ENCODE results near the gene TNNI2. TPM values are rescaled to one million over a fixed set of nuclear protein-coding genes. Genes with fewer than 3 reads are reported as not detected.

The TNNI2 gene
- total RNA-seq, 4 donors from 2014 or later: 1.8 to 12.6 TPM; not detected in 2

DNA sequence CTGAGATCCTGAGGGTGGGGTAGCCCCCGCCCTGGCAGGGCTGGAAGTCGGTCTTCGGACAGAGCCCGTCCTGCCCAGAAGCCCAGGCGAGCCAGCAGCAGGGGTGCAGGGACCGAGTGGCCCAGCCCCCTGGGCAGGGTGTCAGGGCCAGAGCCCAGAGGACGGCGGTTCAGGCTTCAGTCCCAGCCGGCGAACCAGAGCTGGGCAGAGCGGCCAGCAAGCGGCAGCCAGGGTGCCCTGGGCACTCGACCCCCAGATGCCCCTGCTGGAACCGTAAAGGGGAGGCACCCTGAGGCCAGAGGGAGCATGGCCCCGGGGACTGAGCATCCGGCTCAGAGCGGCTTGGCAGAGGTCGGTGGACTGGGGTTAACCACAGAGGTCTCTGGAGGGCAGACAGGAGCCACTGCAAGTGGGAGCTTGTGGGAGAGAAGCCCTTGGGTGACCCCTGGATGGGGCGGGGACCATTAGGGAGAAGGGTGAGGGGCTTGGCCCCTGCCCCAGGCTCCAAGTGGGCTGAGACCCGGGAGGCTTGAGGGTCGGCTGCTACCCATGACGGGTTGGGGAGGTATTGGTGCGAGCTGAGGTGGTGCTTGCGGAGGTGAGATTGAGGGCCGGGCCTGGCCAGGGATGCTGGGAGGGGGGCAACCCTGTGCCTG is 30.0 kb downstream of the TNNI2 start:
- TF ChIP-seq, protein P1, sequence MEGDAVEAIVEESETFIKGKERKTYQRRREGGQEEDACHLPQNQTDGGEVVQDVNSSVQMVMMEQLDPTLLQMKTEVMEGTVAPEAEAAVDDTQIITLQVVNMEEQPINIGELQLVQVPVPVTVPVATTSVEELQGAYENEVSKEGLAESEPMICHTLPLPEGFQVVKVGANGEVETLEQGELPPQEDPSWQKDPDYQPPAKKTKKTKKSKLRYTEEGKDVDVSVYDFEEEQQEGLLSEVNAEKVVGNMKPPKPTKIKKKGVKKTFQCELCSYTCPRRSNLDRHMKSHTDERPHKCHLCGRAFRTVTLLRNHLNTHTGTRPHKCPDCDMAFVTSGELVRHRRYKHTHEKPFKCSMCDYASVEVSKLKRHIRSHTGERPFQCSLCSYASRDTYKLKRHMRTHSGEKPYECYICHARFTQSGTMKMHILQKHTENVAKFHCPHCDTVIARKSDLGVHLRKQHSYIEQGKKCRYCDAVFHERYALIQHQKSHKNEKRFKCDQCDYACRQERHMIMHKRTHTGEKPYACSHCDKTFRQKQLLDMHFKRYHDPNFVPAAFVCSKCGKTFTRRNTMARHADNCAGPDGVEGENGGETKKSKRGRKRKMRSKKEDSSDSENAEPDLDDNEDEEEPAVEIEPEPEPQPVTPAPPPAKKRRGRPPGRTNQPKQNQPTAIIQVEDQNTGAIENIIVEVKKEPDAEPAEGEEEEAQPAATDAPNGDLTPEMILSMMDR (IDR thresholded peaks at IDR 0.05; ENCODE audit: low read depth): no peak

DNA sequence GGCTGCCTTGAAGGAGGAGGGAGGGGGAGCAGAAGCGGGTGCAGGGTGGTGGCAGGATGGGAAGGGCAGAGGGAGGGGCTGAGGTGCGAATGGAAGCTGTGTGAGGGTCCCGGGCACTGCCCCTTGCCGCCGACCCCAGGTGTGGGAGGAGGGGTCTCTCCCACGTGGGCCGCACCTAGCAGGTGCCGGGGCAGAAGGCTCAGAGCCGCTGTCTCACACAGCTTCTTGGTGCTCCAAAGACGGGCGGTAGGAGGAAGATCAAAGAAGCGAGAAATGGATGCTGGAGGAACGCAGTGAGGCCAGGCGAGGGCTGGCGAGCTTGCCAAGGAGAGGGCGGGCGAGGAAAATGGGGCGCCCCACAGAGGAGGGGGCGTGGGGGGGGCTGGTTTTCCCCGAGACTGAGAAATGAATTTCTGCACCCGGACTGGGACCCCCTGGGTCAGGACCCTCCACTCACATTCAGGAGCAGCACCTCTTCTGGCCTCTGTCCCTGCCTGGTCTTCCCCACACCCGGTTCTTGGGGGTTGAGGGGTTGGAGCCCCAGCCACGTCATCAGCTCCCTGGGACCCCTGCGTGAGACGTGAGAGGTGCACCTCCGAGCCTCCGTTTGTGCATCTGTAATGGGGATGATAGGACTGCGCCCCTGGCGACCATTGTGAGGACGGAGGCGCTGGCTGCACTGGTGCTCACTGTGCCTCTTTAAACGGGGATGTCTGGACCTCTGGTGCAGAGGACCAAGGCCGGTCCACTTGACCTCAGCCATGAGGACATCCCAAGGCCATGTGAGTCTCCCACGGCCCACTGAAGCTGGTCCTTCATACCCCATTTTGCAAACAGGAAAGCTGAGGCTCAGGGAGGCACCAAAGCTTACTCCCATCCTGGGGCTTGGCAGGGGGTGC is 30.9 kb downstream of the TNNI2 start:
- TF ChIP-seq, protein P1 (IDR thresholded peaks at IDR 0.05; ENCODE audit: low read depth): no peak

DNA sequence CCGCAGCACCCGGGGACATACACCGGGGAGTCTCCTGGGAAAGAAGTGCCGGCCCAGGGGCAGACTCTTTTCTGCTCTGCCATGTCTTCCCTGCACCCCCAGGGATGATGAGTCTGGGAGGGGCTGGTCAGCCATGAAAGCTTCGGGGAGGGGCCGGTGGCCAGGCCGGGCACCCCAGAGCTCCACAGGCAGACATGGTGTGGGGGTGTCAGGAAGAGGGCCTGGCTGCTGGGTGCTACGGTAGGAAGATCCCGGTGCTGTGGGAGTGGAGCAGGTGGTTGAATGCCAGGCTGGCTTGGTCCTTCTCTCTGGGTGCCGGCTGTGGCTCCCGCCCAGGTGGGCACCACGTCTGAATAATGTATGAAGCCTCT is 31.5 kb downstream of the TNNI2 start:
- TF ChIP-seq, protein P1 (IDR thresholded peaks at IDR 0.05; ENCODE audit: low read depth): no peak

DNA sequence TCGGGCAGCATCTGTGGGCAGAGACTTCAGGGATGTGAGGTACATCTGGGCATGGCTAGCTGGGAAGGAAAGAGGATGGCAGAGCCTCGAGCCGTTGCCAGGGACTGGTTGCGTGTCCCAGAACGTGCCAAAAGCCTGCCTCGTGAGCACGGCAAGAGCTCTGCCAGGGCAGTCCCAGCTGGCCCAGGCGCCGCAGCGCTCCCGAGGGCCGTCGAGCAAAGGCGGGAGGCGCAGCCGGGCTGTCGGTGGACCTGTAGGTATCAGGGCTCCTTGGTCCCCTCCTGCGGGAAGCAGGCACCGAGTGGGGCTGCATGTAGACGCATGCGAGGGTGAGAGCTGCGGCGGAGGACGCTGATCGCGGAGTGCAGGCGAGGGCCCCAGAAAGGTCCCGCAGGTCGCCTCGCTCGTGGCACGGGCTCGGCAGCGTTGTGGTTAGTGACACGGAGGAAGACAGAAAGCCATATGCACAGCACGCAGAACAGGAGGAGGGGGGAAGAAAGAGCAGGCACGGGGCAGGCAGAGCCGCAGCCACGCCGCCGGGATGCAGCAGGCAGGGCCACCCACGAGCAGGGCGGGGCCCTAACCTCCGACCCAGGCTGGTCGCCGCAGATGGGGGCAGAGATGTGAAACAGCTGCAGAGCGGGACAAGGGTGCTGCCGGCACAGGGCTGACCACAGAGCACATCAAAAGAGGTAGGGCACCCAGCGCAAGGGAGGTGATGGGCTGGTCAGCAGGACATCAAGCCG is 32.1 kb downstream of the TNNI2 start:
- TF ChIP-seq, protein P1 (IDR thresholded peaks at IDR 0.05; ENCODE audit: low read depth): no peak

DNA sequence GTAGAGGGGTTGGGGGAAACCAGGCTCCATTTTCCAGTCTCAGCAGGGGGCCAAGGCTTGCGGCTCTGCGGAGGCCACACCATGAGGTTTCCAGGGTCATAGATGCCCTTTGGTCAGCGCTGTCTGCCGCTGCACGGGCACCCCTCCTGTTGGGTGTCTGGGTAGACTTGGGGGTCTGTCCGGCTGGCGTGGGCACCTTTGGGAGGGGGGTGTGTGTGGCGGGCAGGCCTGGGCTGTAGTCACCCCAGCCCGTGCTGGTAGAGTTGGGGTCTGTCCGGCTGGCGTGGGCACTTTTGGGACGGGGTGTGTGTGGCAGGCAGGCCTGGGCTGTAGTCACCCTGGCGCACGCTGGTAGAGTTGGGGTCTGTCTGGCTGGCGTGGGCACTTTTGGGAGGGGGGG is 32.8 kb downstream of the TNNI2 start:
- TF ChIP-seq, protein P1 (IDR thresholded peaks at IDR 0.05; ENCODE audit: low read depth): no peak

DNA sequence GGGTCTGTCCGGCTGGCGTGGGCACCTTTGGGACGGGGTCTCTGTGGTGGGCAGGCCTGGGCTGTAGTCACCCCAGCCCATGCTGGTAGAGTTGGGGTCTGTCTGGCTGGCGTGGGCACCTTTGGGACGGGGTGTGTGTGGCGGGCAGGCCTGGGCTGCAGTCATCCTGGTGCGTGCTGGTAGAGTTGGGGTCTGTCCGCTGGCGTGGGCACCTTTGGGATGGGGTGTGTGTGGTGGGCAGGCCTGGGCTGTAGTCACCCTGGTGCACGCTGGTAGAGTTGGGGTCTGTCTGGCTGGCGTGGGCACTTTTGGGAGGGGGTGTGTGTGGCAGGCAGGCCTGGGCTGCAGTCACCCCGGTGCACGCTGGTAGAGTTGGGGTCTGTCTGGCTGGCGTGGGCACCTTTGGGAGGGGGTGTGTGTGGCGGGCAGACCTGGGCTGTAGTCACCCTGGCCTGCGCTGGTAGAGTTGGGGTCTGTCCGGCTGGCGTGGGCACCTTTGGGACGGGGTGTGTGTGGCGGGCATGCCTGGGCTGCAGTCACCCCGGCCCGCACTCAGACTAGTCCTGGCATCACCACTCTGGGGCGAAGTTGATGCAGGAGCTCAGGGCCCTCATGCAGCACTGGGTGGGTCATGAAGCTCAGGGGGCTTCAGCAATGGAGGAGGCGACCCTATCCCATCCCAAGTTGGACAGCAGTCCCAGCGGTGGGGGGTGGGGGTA is 33.6 kb downstream of the TNNI2 start:
- TF ChIP-seq, protein P1 (IDR thresholded peaks at IDR 0.05; ENCODE audit: low read depth): no peak

All from subcutaneous adipose tissue (tissue), 4 donors.